IMR-90 (cell line): ENCODE results near the gene PSMD11. TPM values are rescaled to one million over a fixed set of nuclear protein-coding genes. Genes with fewer than 3 reads are reported as not detected.

ENCODE experiments used
- ATAC-seq: fragments of 200-7000 bp; cut with Tn5 transposase; 2 replicates; pipeline ENCODE4 v1.9.1; 2020; ENCODE audit warnings: low read depth, mild to moderate bottlenecking, moderate library complexity
- BruUV-seq: library from RNA; stranded (reverse); fragments of 400-500 nt; replicated peaks from 2 replicates; lab custom pipeline; 2021; lab: Mats Ljungman, UMichigan
- CTCF ChIA-PET: fragments of 300-600 bp; formaldehyde crosslinking; extraction: SDS; loops from one replicate; lab custom pipeline; 2021; ENCODE audit warnings: antibody characterized with exemption; lab: Yijun Ruan, JAX
- POLR2A ChIA-PET: fragments of 300-600 bp; sonication (Branson Sonifier 250); formaldehyde crosslinking; loops from one replicate; lab custom pipeline; 2022; ENCODE audit warnings: antibody characterized with exemption; ENCODE audit not compliant: unreplicated experiment; lab: Charles Lee
- DNase-seq: peaks from one replicate; pipeline ENCODE4 v3.0.0; 2013
- H2AFZ ChIP-seq: replicated peaks from 2 replicates; pipeline ENCODE3; 2013; ENCODE audit warnings: low read length, mild to moderate bottlenecking; ENCODE audit not compliant: poor library complexity
- H2AK5ac ChIP-seq: 2 replicates; pipeline ENCODE4 v1.6.1; 2013; ENCODE audit warnings: low read depth, low read length, inconsistent platforms
- H2AK9ac ChIP-seq: replicated peaks from 2 replicates; pipeline ENCODE3; 2013; ENCODE audit warnings: mild to moderate bottlenecking, low read depth, low read length, moderate library complexity; ENCODE audit not compliant: poor library complexity
- H2BK120ac ChIP-seq: 2 replicates; pipeline ENCODE4 v1.6.1; 2013; ENCODE audit warnings: low read depth, low read length, inconsistent platforms
- H2BK15ac ChIP-seq: 3 replicates; pipeline ENCODE4 v1.6.1; 2013; ENCODE audit warnings: low read depth, low read length, inconsistent platforms
- H2BK20ac ChIP-seq: 2 replicates; pipeline ENCODE4 v1.6.1; 2013; ENCODE audit warnings: low read depth, mild to moderate bottlenecking, inconsistent platforms, low read length, moderate library complexity
- H2BK5ac ChIP-seq: 2 replicates; pipeline ENCODE4 v1.6.1; 2013; ENCODE audit warnings: mild to moderate bottlenecking, low read depth, low read length, inconsistent platforms; ENCODE audit not compliant: poor library complexity, severe bottlenecking
- H3K14ac ChIP-seq: replicated peaks from 2 replicates; pipeline ENCODE4 v1.6.1; 2013; ENCODE audit warnings: low read depth, low read length, inconsistent platforms
- H3K18ac ChIP-seq: 2 replicates; pipeline ENCODE4 v1.6.1; 2013; ENCODE audit warnings: low read depth, low read length, control low read depth
- H3K23ac ChIP-seq: 2 replicates; pipeline ENCODE4 v1.6.1; 2013; ENCODE audit warnings: low read depth, low read length, inconsistent platforms
- H3K27ac ChIP-seq: 2 replicates; pipeline ENCODE4 v1.5.1; 2013; ENCODE audit warnings: mild to moderate bottlenecking, control low read depth, low read length; ENCODE audit not compliant: insufficient read depth
- H3K27me3 ChIP-seq: 2 replicates; pipeline ENCODE4 v1.6.1; 2013; ENCODE audit warnings: low read length; ENCODE audit not compliant: control insufficient read depth, insufficient read depth
- H3K36me3 ChIP-seq: 2 replicates; pipeline ENCODE4 v1.6.1; 2013; ENCODE audit warnings: low read length, mixed read lengths; ENCODE audit not compliant: control insufficient read depth, insufficient read depth
- H3K4ac ChIP-seq: 2 replicates; pipeline ENCODE4 v1.6.1; 2013; ENCODE audit warnings: low read depth, low read length, inconsistent platforms
- H3K4me1 ChIP-seq: 2 replicates; pipeline ENCODE4 v1.6.1; 2013; ENCODE audit warnings: low read length, mixed read lengths; ENCODE audit not compliant: control insufficient read depth, insufficient read depth
- H3K4me2 ChIP-seq: 2 replicates; pipeline ENCODE4 v1.6.1; 2013; ENCODE audit warnings: low read depth, mild to moderate bottlenecking, control low read depth, low read length, moderate library complexity
- H3K4me3 ChIP-seq: 2 replicates; pipeline ENCODE4 v1.5.1; 2013; ENCODE audit warnings: low read depth, mild to moderate bottlenecking, control low read depth, low read length, moderate library complexity; ENCODE audit not compliant: insufficient read depth
- H3K56ac ChIP-seq: 2 replicates; pipeline ENCODE4 v1.6.1; 2013; ENCODE audit warnings: low read length, inconsistent platforms; ENCODE audit not compliant: insufficient read depth; ENCODE audit errors: extremely low read depth
- H3K79me1 ChIP-seq, 2 experiments: 2 replicates each; pipeline ENCODE4 v1.6.1; 2013; ENCODE audit warnings: low read length in 2 of 2, inconsistent platforms in 1 of 2, low read depth in 1 of 2
- H3K9ac ChIP-seq: 2 replicates; pipeline ENCODE4 v1.6.1; 2013; ENCODE audit warnings: low read depth, low read length, control low read depth
- H3K9me1 ChIP-seq: 2 replicates; pipeline ENCODE4 v1.6.1; 2013; ENCODE audit warnings: low read length, inconsistent platforms; ENCODE audit not compliant: insufficient read depth
- H3K9me3 ChIP-seq: 2 replicates; pipeline ENCODE4 v1.6.1; 2013; ENCODE audit warnings: low read length; ENCODE audit not compliant: control insufficient read depth, insufficient read depth
- H4K20me1 ChIP-seq: 2 replicates; pipeline ENCODE4 v1.6.1; 2013; ENCODE audit warnings: low read length, inconsistent platforms; ENCODE audit not compliant: insufficient read depth
- H4K5ac ChIP-seq: 2 replicates; pipeline ENCODE4 v1.6.1; 2013; ENCODE audit warnings: mild to moderate bottlenecking, low read depth, low read length, control low read depth
- H4K8ac ChIP-seq, 2 experiments: 2 replicates each; pipeline ENCODE4 v1.6.1; 2013; ENCODE audit warnings: low read depth in 2 of 2, low read length in 2 of 2, control low read depth in 1 of 2, inconsistent platforms in 1 of 2
- H4K91ac ChIP-seq: 2 replicates; pipeline ENCODE4 v1.6.1; 2013; ENCODE audit warnings: low read depth, low read length, inconsistent platforms; ENCODE audit not compliant: insufficient read depth
- CEBPB ChIP-seq: IDR thresholded peaks from 2 replicates; pipeline ENCODE4 v1.6.1; 2012; ENCODE audit warnings: low read depth, low read length, improper control_type of control experiment
- CHD1 ChIP-seq: IDR thresholded peaks from 2 replicates; pipeline ENCODE4 v1.6.1; 2012; ENCODE audit warnings: low read depth, low read length, improper control_type of control experiment
- MAFK ChIP-seq: IDR thresholded peaks from 2 replicates; pipeline ENCODE4 v1.6.1; 2012; ENCODE audit warnings: low read depth, low read length, improper control_type of control experiment
- RAD21 ChIP-seq: IDR thresholded peaks from 2 replicates; pipeline ENCODE4 v1.6.1; 2012; ENCODE audit warnings: low read length, improper control_type of control experiment
- RCOR1 ChIP-seq: IDR thresholded peaks from 2 replicates; pipeline ENCODE4 v1.6.1; 2012; ENCODE audit warnings: mild to moderate bottlenecking, low read length, improper control_type of control experiment; ENCODE audit not compliant: insufficient replicate concordance
- RFX5 ChIP-seq: IDR thresholded peaks from 2 replicates; pipeline ENCODE4 v1.8.0; 2012; ENCODE audit warnings: low read depth, mild to moderate bottlenecking, low read length, moderate library complexity
- SMC3 ChIP-seq: fragments of 150-350 bp; IDR thresholded peaks from 2 replicates; pipeline ENCODE4 v1.6.1; 2016; ENCODE audit warnings: low read depth, mild to moderate bottlenecking, antibody characterized with exemption, low read length, moderate library complexity
- WGBS, 2 experiments: methylation state at CpG; one replicate each; pipeline versions ENCODE4 v1.1.5 to v1.1.7; 2013; ENCODE audit warnings: missing lambda C conversion rate in 2 of 2; ENCODE audit not compliant: insufficient read length in 1 of 2; ENCODE audit errors: extremely low coverage in 2 of 2; 5-methylcytosine and 5-hydroxymethylcytosine counted together
- dilution Hi-C: fragments of 300-500 bp; cut with HindIII; formaldehyde crosslinking; loops from one replicate; pipeline ENCODE4 v1.14.3; 2018; ENCODE audit warnings: low sequenced_read_pairs; ENCODE audit not compliant: unreplicated experiment
- in situ Hi-C: fragments of 300-500 bp; cut with MboI; formaldehyde crosslinking; loops from 3 replicates; pipeline ENCODE4 v1.14.3; 2019; ENCODE audit warnings: low sequenced_read_pairs, inconsistent platforms, mixed read lengths
- intact Hi-C: fragments of 100-400 bp; cut with micrococcal nuclease; formaldehyde crosslinking; loops from 2 replicates; pipeline ENCODE4 v1.10.0; 2022
- polyA plus RNA-seq, 3 experiments: library from polyadenylated mRNA; depleted of rRNA; stranded (reverse); fragments of >200 nt; gene quantifications; 2 replicates each; pipeline ENCODE4 v1.2.3, GENCODE V29; 2012; ENCODE audit warnings: low replicate concordance in 1 of 3
- total RNA-seq: library from RNA; depleted of rRNA; stranded (reverse); fragments of >200 nt; gene quantifications from 2 replicates; pipeline ENCODE4 v1.2.3, GENCODE V29; 2012
- TF ChIP-seq, protein P1 (sequence below): fragments of 150-350 bp; IDR thresholded peaks from 2 replicates; pipeline ENCODE4 v1.6.1; 2017; ENCODE audit warnings: mild to moderate bottlenecking, antibody characterized with exemption, low read length, low read depth
- TF ChIP-seq, protein P2 (sequence below): fragments of 150-350 bp; IDR thresholded peaks from 2 replicates; pipeline ENCODE4 v1.6.1; 2016; ENCODE audit warnings: low read depth, mild to moderate bottlenecking, low read length, moderate library complexity, borderline replicate concordance

Gene PSMD11
- total and polyA plus RNA-seq, 2 of the 4 experiments (the other 2 are of a cell fraction), result 64.7 to 85.9 TPM

DNA sequence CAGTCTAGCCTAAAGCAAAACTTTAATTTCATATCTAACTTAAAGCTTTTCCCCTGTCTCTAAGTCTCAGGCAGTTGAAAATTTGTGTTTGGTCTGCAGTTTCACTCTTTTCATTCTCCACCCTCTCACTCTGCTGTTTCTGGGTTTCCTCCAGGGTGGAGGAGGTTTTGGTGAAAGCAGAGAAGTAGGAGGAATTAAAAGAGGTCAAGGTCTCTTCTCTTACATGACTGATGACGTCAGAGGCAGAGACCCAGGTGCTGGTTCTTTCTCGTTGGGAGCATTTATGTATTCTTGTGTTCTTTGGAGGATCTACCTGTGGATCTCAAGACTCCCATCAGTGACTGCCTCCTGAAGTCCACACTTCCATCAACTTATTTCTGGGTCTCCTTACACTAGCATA, 2.4 kb upstream of the PSMD11 start:
- no TSS peak for BruUV-seq
- Histone ChIP-seq H3K4ac (no peak overlapping the region), H4K20me1 (peaks cover 20% of the 10 kb centered on the region; the same call in 1 of the 2 replicates), H2BK5ac (no peak overlapping the region), H2AK5ac (no peak overlapping the region), H3K4me1 (peaks cover 6% of the 10 kb centered on the region), H4K5ac (no peak overlapping the region), H3K9me1 (0 out of 2 replicates have a peak, but pooled peaks cover 3% of the 10 kb centered on the region), H3K79me1 (peaks cover 5 to 20% of the 10 kb centered on the region in 2 experiments; a peak in 3 of 4 replicates), H2BK120ac (no peak overlapping the region), H3K4me2 (no peak overlapping the region), H2AK9ac (no peak overlapping the region), H2AFZ (no peak overlapping the region), H3K27ac (no peak overlapping the region), H4K8ac (no peak overlapping the region), H4K91ac (no peak overlapping the region), H3K23ac (no peak overlapping the region), H3K9me3 (no peaks in the 10 kb centered on the region), H3K36me3 (0 out of 2 replicates have a peak, but pooled peaks cover 2% of the 10 kb centered on the region), H2BK15ac (no peak overlapping the region), H3K9ac (no peak overlapping the region), H3K14ac (no peak overlapping the region), H3K56ac (no peak overlapping the region), H2BK20ac (no peak overlapping the region), H3K18ac (no peak overlapping the region), H3K27me3 (peaks cover 9% of the 10 kb centered on the region), H3K4me3 (no peak overlapping the region)
- no peak for TF ChIP-seq RCOR1
- TF ChIP-seq RAD21, result no peak
- TF ChIP-seq CEBPB, result no peak
- TF ChIP-seq MAFK, result no peak
- TF ChIP-seq SMC3, result no peak
- no peak for TF ChIP-seq RFX5
- no peak for TF ChIP-seq CHD1
- TF ChIP-seq, protein P1, sequence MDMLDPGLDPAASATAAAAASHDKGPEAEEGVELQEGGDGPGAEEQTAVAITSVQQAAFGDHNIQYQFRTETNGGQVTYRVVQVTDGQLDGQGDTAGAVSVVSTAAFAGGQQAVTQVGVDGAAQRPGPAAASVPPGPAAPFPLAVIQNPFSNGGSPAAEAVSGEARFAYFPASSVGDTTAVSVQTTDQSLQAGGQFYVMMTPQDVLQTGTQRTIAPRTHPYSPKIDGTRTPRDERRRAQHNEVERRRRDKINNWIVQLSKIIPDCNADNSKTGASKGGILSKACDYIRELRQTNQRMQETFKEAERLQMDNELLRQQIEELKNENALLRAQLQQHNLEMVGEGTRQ, result no peak
- TF ChIP-seq, protein P2, sequence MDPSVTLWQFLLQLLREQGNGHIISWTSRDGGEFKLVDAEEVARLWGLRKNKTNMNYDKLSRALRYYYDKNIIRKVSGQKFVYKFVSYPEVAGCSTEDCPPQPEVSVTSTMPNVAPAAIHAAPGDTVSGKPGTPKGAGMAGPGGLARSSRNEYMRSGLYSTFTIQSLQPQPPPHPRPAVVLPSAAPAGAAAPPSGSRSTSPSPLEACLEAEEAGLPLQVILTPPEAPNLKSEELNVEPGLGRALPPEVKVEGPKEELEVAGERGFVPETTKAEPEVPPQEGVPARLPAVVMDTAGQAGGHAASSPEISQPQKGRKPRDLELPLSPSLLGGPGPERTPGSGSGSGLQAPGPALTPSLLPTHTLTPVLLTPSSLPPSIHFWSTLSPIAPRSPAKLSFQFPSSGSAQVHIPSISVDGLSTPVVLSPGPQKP, result no peak
- no peak for DNase-seq
- POLR2A ChIA-PET, result no interaction called here
- CTCF ChIA-PET, result no interaction called here
- intact Hi-C loops, result loop anchor here (10.0 kb wide), 1 partner anchor 187 kb away; no protein-coding TSS in a partner anchor
- WGBS, 2 experiments, result no CpG with 5 or more reads among the region's 2 CpGs
- in situ Hi-C loops, result no loop called here
- no peak for ATAC-seq
- dilution Hi-C loops, result no loop called here
